Mesendoderm (in vitro differentiated cells): Measurements from ENCODE around the gene RMND5B.
"Not testable (repeated sequence)": the region's sequence is repeated elsewhere in the genome, so short reads cannot be mapped to it uniquely, and the experiment has no call there.

Source experiments
- DNase-seq: peaks from one replicate; pipeline ENCODE4 v3.0.0; 2013
- H2AK5ac ChIP-seq: 2 replicates; pipeline ENCODE4 v1.6.1; 2013; ENCODE audit warnings: low read length, inconsistent platforms
- H2BK120ac ChIP-seq: 2 replicates; pipeline ENCODE4 v1.6.1; 2013; ENCODE audit warnings: low read depth, mild to moderate bottlenecking, low read length, moderate library complexity, mixed read lengths
- H2BK15ac ChIP-seq: replicated peaks from 2 replicates; pipeline ENCODE4 v1.6.1; 2013; ENCODE audit warnings: low read depth, mild to moderate bottlenecking, moderate library complexity
- H2BK5ac ChIP-seq: 2 replicates; pipeline ENCODE4 v1.6.1; 2013; ENCODE audit warnings: low read length, inconsistent platforms
- H3K18ac ChIP-seq: 2 replicates; pipeline ENCODE4 v1.6.1; 2013; ENCODE audit warnings: mild to moderate bottlenecking, low read length, mixed read lengths
- H3K23ac ChIP-seq: one replicate; pipeline ENCODE4 v1.6.1; 2013; ENCODE audit warnings: low read length
- H3K27ac ChIP-seq: 2 replicates; pipeline ENCODE4 v1.5.1; 2013; ENCODE audit warnings: low read depth, mild to moderate bottlenecking, inconsistent platforms, low read length, moderate library complexity
- H3K27me3 ChIP-seq: 2 replicates; pipeline ENCODE4 v1.6.1; 2013; ENCODE audit warnings: low read length, control low read depth, mild to moderate bottlenecking, inconsistent platforms; ENCODE audit not compliant: insufficient read depth, poor library complexity
- H3K36me3 ChIP-seq: 2 replicates; pipeline ENCODE4 v1.6.1; 2013; ENCODE audit warnings: low read length, inconsistent platforms; ENCODE audit not compliant: control insufficient read depth, insufficient read depth
- H3K4ac ChIP-seq: one replicate; pipeline ENCODE4 v1.6.1; 2013; ENCODE audit warnings: low read depth, mild to moderate bottlenecking, low read length, moderate library complexity
- H3K4me1 ChIP-seq: 2 replicates; pipeline ENCODE4 v1.6.1; 2013; ENCODE audit warnings: low read depth, low read length, inconsistent platforms; ENCODE audit not compliant: control insufficient read depth
- H3K4me2 ChIP-seq: 2 replicates; pipeline ENCODE4 v1.6.1; 2013; ENCODE audit warnings: low read length
- H3K4me3 ChIP-seq: 2 replicates; pipeline ENCODE4 v1.5.1; 2013; ENCODE audit warnings: mild to moderate bottlenecking, low read length
- H3K56ac ChIP-seq: one replicate; pipeline ENCODE4 v1.6.1; 2013; ENCODE audit warnings: low read length
- H3K79me1 ChIP-seq: 2 replicates; pipeline ENCODE4 v1.6.1; 2013; ENCODE audit warnings: low read length, inconsistent platforms
- H3K79me2 ChIP-seq: 2 replicates; pipeline ENCODE4 v1.6.1; 2013; ENCODE audit warnings: mild to moderate bottlenecking, low read length; ENCODE audit not compliant: control insufficient read depth, insufficient read depth
- H3K9ac ChIP-seq: 2 replicates; pipeline ENCODE4 v1.6.1; 2013; ENCODE audit warnings: low read length, inconsistent platforms
- H4K5ac ChIP-seq: one replicate; pipeline ENCODE4 v1.6.1; 2013; ENCODE audit warnings: low read length
- H4K8ac ChIP-seq: one replicate; pipeline ENCODE4 v1.6.1; 2013; ENCODE audit warnings: low read depth, mild to moderate bottlenecking, control low read depth, low read length, moderate library complexity
- WGBS: extraction: QIAGEN DNeasy Blood & Tissue Kit; methylation state at CpG from one replicate; pipeline ENCODE4 v1.1.7; 2013; ENCODE audit warnings: low lambda C conversion rate, missing lambda C conversion rate; ENCODE audit not compliant: insufficient coverage; ENCODE audit errors: extremely low coverage; 5-methylcytosine and 5-hydroxymethylcytosine counted together

RMND5B gene

GRCh38 chr5:178194026-178194425, 63.2 kb downstream of the RMND5B start:
- Histone ChIP-seq H3K23ac (no peak overlapping the region), H2BK5ac (no peak overlapping the region), H3K18ac (no peak overlapping the region), H4K8ac (no peak overlapping the region), H3K4me3 (no peak overlapping the region), H3K27me3 (no peaks in the 10 kb centered on the region), H3K27ac (no peak overlapping the region), H3K79me2 (no peaks in the 10 kb centered on the region), H3K79me1 (no peaks in the 10 kb centered on the region), H3K9ac (no peak overlapping the region), H3K4me2 (no peak overlapping the region), H4K5ac (no peak overlapping the region), H2AK5ac (no peak overlapping the region), H2BK120ac (no peak overlapping the region), H2BK15ac (no peak overlapping the region), H3K4ac (no peak overlapping the region), H3K36me3 (no peaks in the 10 kb centered on the region), H3K56ac (no peak overlapping the region), H3K4me1 (no peaks in the 10 kb centered on the region)
- no peak for DNase-seq
- no CpG with 5 or more reads among the region's 7 CpGs for WGBS

GRCh38 chr5:178196281-178196812, 65.5 kb downstream of the RMND5B start:
- Histone ChIP-seq H3K9ac (no peak overlapping the region), H2AK5ac (no peak overlapping the region), H3K4me1 (no peaks in the 10 kb centered on the region), H3K4me2 (no peak overlapping the region), H4K8ac (no peak overlapping the region), H3K4me3 (no peak overlapping the region), H2BK5ac (no peak overlapping the region), H3K36me3 (no peaks in the 10 kb centered on the region), H3K27me3 (no peaks in the 10 kb centered on the region), H3K18ac (no peak overlapping the region), H3K79me2 (no peaks in the 10 kb centered on the region), H3K79me1 (no peaks in the 10 kb centered on the region), H3K4ac (no peak overlapping the region), H2BK15ac (no peak overlapping the region), H2BK120ac (no peak overlapping the region), H4K5ac (no peak overlapping the region), H3K27ac (no peak overlapping the region), H3K23ac (no peak overlapping the region), H3K56ac (no peak overlapping the region)
- WGBS, result no CpG with 5 or more reads among the region's 7 CpGs
- no peak for DNase-seq

GRCh38 chr5:178196986-178197385, 66.2 kb downstream of the RMND5B start:
- Histone ChIP-seq H3K4me3 (no peak overlapping the region), H2BK120ac (no peak overlapping the region), H2AK5ac (no peak overlapping the region), H3K18ac (no peak overlapping the region), H3K4ac (no peak overlapping the region), H4K5ac (no peak overlapping the region), H3K9ac (no peak overlapping the region), H3K79me1 (no peaks in the 10 kb centered on the region), H3K4me1 (no peaks in the 10 kb centered on the region), H3K23ac (no peak overlapping the region), H2BK15ac (no peak overlapping the region), H4K8ac (no peak overlapping the region), H3K79me2 (no peaks in the 10 kb centered on the region), H3K27ac (no peak overlapping the region), H3K4me2 (no peak overlapping the region), H3K27me3 (no peaks in the 10 kb centered on the region), H2BK5ac (no peak overlapping the region), H3K56ac (no peak overlapping the region), H3K36me3 (no peaks in the 10 kb centered on the region)
- no peak for DNase-seq
- no CpG with 5 or more reads among the region's 8 CpGs for WGBS

- H3K9ac ChIP-seq, H3K27me3 ChIP-seq, H2BK5ac ChIP-seq, H3K4me1 ChIP-seq, H3K79me1 ChIP-seq, H3K4me3 ChIP-seq, H3K79me2 ChIP-seq, H3K23ac ChIP-seq, H3K56ac ChIP-seq, H4K5ac ChIP-seq, H2BK120ac ChIP-seq, H3K27ac ChIP-seq, H3K18ac ChIP-seq, H3K4ac ChIP-seq, H2AK5ac ChIP-seq, H3K4me2 ChIP-seq, H2BK15ac ChIP-seq, H4K8ac ChIP-seq, DNase-seq, H3K36me3 ChIP-seq: not testable (repeated sequence)
- no CpG with 5 or more reads among the region's 11 CpGs for WGBS
These were observed 67.3 kb downstream of the RMND5B start for GRCh38 chr5:178198151-178198550.

- DNase-seq, result no peak
- H3K4me1 ChIP-seq, result no peaks in the 10 kb centered on the region
- no peak overlapping the region for H3K9ac ChIP-seq
- no peaks in the 10 kb centered on the region for H3K79me1 ChIP-seq
- H2BK120ac ChIP-seq, result no peak overlapping the region
- H4K5ac ChIP-seq, result no peak overlapping the region
- no peaks in the 10 kb centered on the region for H3K79me2 ChIP-seq
- H2BK5ac ChIP-seq, result no peak overlapping the region
- no peaks in the 10 kb centered on the region for H3K36me3 ChIP-seq
- no peak overlapping the region for H3K4me3 ChIP-seq
- no peak overlapping the region for H3K23ac ChIP-seq
- H3K4ac ChIP-seq, result no peak overlapping the region
- H4K8ac ChIP-seq, result no peak overlapping the region
- no peaks in the 10 kb centered on the region for H3K27me3 ChIP-seq
- no CpG with 5 or more reads among the region's 11 CpGs for WGBS
- no peak overlapping the region for H3K56ac ChIP-seq
- H2BK15ac ChIP-seq, result no peak overlapping the region
- no peak overlapping the region for H3K18ac ChIP-seq
- no peak overlapping the region for H3K27ac ChIP-seq
- no peak overlapping the region for H2AK5ac ChIP-seq
- no peak overlapping the region for H3K4me2 ChIP-seq
These were observed 67.9 kb downstream of the RMND5B start for GRCh38 chr5:178198706-178199105.
